Activated CD4-positive, alpha-beta T cell treated with anti-CD3 and anti-CD28 coated beads, Interleukin-2, amount 50 U/mL, for 4 hours (primary cell): ENCODE data around the gene ADAT3.
"Not testable (repeated sequence)": the region's sequence is repeated elsewhere in the genome, so short reads cannot be mapped to it uniquely, and the experiment has no call there.

Experiments used
- DNase-seq, 2 experiments: peaks; one replicate each; pipeline ENCODE4 v3.0.0-alpha.2; 2020

Gene ADAT3

GRCh38 chr19:1867349-1867724 is 37.9 kb upstream of the ADAT3 start:
- no peak for DNase-seq

DNA sequence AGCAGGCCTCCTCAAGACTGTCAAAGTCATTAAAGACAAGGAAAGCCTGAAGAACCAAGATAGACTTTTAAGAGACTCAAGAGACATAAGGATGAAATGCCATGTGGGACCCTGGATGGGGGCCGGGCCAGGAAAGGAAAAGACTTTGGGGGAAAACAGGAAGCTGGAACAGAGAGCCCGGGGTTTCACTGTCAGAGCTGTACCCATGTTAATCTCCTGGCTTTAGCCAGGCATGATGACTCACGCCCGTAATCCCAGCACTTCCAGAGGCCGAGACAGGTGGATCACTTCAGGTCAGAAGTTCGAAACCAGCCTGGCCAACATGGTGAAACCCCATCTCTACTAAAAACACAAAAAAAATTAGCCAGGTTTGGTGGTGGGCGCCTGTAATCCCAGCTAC is 36.2 kb upstream of the ADAT3 start:
- no peak for DNase-seq

DNA sequence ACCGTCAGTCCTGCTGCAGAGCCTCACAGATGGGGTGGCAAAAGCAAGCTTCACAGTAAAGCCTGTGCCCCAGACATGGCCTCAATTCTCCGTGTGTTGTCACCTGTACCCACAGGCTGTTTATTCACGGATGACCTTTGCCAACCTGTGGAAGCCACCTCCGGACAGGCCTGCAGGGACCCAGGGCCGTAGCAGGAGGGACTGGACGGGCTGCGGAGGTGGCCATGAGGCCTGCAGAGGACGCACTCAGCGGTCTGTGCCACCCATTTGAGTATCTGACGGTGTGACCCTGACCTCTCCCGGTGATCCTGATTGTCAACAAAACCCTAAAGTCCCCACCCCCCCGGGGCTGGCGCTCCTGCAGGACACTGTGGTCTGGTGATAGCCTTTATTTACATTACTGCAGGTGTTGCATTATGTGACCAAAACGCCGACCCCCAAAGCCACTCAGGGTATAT is 34.0 kb upstream of the ADAT3 start:
- DNase-seq: no peak

DNA sequence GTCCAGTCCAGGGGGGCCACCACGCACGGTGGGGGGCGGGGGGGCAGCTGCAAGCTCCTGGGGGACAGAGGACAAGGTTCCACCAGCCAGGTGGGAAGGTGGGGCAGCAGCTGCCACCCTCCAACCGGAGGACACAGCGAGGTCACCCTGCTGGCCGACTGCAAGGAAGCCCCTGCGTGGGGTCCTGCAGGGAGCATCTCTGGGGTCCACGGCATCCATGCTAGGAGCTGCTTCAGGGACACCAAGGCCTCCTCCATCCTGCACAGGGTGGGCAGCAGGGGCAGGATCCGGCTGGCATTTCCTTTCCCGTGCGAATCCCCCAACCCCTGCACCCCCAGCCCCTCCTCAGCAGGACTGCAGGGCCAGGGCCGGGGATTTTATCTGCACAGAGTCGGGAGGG is 33.6 kb upstream of the ADAT3 start:
- no peak for DNase-seq

GRCh38 chr19:1872807-1873523 is 32.2 kb upstream of the ADAT3 start:
- DNase-seq: no peak

DNA sequence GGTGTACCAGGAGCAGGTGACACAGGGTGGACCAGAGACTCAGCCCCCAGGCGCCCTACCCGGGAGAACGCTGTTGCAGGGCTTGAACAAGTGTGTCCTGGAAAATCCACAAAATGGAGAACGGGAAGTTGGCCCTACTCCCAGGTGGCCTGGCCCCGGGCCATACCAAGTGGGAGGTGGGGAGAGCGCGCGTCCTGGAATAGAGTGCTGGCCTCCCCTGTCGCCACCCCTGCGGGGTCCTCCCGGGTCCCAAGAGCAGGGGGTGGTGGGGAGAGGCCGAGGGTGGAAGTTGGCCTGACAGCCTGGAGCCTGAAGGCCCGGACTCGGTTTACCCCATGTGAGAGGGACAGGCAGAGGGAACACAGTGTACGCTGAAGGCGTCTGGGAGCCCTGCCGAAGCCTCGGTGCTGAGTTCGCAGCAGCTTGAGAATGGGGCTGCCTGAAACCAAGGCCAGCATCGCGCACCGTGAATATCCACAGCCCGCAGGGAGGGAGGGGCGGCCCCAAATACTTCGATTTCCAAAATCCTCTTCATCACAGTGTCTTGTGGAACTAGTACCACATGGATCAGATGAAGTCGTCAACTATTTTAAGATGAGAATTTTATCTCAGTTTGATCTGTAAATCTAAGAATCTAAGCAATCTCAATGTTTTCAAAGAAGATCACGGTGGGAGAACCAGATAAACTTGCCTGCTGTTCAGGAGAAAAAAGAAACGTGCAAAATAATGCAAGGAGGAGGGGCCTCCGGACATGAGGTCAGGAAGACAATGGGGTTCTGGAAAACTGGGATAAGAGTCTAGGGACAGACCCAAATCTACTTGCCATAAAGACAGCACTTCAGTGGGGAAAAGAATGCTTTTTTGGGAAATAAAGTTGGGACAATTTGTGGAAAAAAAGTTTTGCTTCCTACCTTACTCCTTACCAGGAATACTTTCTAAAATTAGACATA is 31.4 kb upstream of the ADAT3 start:
- no peak for DNase-seq

- no peak for DNase-seq
Observed at GRCh38 chr19:1874554-1875185, 30.5 kb upstream of the ADAT3 start.

GRCh38 chr19:1875265-1875645 is 29.9 kb upstream of the ADAT3 start:
- not testable (repeated sequence) for DNase-seq

DNA sequence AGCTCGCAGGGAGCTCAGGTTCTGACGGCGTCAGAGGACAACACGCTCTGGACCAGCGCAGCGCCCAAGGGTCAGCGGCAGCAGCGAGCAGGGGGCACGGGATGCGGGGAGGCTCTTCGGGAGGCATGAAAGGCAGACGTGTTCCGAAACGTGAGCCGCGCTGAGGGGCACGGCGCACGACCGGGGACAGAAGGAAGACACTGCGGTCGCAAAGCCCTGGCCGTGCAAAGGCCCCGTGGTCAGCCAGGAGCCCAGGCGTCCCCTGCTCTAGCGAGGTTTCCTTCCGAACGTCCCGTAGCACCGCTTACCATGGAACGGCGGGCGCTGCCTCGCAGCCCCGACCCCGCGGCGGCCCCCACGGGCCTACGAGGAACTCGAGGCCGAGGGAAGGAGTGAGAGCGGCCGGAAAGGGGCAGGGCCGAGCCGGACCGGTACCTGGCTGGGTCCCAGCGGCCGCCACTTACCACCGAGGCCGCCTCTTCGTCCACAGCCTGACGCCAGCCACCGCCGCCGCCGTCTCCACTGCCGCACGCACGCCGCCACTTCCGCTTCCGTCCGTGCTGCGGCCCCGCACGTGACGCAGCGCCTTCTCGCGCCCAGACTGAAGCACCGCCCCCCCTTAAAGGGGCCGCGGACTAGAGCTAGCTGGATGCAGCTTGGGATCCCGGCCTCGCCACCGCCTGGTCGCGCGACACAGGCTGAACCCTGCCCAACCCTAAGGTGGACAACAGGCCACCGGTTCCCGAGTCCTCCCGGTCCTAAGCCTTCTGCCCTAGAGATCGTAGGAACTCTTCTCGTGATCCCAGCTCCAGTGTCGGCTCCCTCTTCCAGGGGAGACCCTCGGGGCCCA is 29.3 kb upstream of the ADAT3 start:
- DNase-seq: peak; percentile 75 to 76

DNA sequence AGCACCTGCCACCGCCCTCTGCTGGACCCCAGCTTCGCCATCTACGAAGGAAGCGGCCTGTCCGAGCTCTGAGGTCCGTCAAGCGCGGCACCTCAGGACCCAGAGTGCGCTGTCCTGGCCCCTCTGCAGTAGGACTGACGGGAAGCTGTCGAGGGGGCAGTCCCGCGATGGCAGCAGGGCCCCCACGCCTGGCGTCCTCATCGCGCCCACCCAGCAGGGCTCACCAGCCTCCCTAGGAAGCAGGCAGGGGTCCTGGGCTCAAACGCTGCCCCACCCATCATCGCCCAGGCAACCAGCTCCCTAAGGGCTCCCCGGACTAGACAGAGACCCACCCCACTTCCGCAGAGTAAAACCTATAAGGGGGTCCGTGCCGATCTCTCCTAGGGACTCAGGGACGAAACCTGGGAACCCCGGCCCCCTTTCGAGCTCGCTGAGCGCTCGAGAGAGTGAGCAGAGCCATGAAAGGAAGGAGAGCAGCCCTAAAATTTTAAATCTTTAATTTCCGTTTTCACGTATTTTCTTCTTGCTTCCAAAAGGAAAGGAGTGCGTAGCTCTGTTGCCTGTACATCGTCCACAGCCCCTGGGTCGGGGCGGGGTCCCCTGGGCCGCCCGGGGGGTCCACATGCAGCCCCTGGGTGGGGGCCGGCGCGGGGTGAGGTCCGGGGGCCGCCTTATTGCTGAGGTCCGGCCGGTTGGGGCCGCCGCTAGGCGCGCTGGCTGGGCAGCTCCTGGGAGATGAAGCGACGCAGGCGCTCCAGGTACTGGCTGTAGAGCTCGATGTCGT is 28.5 kb upstream of the ADAT3 start:
- not testable (repeated sequence) for DNase-seq

DNA sequence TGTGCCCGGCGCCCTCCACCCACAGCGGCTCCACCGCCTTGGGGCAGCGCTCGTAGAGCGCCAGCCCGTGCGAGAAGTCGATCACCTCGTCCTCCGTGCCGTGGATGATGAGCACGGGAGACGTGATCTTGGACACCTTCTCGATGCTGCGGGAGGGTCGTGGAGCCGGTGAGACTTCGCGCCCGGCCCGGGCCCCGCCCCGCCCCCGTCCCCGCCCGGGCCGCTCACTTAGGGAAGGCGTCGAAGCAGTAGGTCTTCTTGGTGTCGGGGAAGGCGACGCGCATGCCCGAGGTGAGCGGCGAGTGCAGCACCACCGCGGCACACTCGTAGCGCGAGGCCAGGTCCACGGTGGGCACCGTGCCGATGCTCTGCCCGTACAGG is 27.9 kb upstream of the ADAT3 start:
- DNase-seq: not testable (repeated sequence)

DNA sequence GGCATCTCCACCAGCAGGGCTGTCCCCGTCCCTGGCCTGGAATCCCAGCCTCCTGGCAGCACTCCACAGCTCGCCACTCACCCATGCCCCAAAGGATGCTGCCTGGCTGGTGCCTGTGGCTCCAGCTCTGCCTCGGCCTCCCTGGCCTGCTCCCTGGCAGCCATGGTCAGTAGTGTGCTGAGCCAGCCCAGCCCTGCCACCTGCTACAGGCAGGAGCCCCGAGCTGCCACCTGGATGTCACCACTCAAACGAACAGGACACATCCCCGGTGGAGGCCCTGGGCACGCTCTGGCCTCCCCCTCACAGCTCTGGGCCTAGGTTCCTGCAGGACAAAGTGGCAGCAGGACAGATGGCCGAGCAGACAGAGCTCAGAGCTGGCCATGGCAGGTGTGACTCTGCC is 26.6 kb upstream of the ADAT3 start:
- DNase-seq: not testable (repeated sequence)

DNA sequence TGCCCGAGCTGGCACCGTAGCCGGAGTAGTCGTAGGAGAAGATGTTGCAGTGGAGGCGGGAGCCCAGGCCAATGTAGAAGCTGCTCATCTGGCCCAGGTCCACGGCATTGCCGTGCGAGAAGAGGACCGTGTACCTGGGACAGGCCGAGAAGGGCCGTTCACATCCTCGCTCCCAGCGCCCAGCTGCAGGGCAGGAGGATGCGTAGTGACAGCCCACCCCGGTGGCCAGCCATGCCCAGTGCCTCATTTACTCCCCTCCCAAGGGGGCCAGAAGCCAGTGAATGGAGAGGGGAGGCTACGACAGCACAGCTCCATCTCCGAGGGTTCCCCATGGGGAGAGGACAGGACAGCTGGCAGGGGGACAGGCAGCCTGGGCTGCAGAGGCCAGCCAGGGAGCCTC is 25.2 kb upstream of the ADAT3 start:
- not testable (repeated sequence) for DNase-seq

- no peak for DNase-seq
Observed at GRCh38 chr19:1880611-1881392, 24.4 kb upstream of the ADAT3 start.

DNA sequence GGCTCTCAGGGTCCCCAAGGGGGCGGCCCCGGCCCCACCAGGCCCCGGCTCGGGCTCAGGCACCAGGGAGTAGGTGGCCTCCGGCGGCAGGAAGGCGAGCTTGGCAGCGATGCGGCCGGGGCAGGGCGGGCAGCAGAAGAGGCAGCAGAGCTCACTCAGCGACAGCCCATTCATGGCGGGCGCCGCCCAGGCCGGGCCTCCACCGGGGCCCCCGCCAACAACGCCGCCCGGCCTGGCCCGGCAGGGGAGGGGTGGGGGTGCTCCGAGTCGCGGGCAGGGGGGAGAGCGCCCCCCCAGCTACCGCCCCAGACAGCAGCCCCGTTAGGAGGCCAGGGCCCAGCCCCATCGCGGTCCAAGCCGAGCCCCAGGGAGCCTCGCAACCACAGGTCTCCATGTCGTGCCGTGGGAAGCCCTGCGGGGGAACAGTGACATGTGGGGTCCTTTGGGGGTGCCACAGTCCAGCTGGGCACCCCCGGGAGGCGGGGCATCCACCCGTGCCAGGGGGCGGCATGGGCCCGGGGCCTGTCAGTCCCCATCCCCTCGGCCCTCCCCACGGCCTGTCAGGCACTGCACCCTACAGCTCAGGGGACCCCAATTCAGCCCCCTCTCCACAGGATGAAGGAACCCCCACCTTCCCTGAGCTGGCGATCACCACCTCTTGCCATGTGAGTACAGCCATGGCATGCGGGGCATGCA is 23.7 kb upstream of the ADAT3 start:
- DNase-seq: not testable (repeated sequence)

DNA sequence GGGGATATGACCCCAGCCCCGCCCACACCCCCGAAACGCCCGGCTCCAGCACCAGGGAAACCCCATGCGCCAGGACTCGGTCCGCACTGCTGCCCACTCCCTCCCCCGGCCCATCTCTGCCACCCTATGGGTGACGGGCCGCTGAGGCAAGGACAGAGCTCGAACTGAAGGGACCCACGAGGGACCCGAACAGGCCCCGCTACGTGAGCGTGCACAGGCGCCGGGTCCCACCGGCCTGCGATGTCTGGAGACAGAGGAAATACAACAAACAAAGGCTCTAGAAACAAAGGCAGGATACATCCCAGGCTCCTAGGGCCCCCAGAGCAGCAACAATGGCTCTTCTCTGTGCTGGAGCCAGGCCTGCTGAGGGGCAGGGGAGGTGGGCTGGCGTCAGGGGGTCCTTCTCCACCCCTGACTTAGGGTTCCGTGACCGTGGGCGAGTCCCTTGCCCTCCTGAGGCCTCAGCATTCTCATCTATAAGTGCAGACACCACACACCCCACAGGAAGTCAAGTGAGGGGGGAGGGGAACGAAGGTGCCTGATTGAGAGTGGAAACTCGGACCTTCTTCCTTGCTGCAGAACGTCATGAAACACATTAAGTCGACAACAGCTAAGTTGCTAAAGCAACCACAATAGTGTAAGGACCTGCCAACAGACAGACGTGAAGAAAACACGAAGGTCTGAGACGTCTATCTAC is 23.0 kb upstream of the ADAT3 start:
- DNase-seq: peak; percentile 50 to 54

DNA sequence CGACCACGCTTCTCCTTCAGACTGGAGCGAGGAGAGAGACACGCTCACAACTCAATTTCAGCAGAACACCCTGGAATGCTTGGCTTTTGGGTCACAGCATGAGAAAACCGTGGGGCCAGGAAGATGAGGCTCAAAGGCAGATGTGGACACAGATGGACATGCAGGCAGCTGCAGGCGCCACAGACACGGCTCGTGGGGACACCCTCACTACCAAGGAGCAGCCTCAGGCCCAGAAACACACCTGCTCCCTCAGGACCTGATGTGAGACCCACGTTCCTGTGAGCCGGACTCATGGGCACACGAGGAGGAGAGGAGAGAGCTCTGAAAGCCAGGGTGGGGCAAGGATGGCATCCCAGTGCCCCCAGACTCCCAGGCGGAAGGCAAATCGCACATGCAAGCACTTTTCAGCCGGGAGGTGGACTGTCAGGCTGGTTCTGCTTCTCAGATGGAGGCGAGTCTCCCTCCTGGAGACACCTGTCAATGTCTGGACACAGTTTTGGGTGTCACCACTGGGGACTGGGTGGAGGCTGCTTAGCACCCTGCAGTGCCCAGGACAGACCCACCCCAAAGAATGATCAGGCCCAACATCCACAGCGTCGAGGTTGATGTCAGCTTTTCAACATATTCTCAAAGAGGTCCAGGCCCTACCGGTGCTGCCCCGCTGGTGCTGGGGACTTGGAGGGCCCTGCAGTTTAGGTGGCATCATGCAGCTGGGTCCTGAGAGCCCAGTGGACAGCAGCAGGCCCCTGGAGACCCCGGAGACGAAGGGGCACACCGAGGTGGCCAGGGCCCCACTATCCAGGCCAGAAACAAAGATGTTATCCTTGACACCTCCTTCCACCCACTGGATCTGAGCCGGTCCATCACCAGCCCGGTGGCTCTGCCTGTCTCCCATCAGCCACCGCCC is 22.2 kb upstream of the ADAT3 start:
- DNase-seq: no peak

DNA sequence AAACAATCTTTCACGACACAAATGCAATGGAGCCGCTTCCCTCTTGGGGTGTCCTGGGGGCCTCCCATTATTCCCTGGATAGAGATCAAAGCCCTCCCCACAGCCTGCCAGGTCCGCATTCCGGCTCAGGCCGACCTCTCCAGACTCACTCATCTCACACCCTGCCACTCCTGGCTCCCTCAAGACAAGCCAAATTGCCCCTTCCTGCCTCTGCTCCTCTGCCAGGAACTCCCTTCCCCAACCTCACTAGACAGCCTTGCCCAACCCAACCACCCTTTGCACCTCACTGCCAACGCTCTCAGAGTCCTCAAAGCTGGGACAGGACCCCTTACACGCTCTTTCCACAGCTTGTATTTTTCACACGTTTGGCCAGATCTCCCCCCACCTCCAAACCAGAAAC is 21.4 kb upstream of the ADAT3 start:
- DNase-seq: no peak

GRCh38 chr19:1884291-1884718 is 20.9 kb upstream of the ADAT3 start:
- no peak for DNase-seq
